DMS153 treated with DMSO at 0.1 percent for 48 hours (cell line): Measurements from ENCODE around the gene TRIP6.
"Not testable (repeated sequence)": the region's sequence is repeated elsewhere in the genome, so short reads cannot be mapped to it uniquely, and the experiment has no call there.

ENCODE experiments used
- DNase-seq: peaks from one replicate; lab custom pipeline; 2025; ENCODE audit not compliant: unreplicated experiment; lab: John Stamatoyannopoulos, UW

TRIP6 gene

DNA sequence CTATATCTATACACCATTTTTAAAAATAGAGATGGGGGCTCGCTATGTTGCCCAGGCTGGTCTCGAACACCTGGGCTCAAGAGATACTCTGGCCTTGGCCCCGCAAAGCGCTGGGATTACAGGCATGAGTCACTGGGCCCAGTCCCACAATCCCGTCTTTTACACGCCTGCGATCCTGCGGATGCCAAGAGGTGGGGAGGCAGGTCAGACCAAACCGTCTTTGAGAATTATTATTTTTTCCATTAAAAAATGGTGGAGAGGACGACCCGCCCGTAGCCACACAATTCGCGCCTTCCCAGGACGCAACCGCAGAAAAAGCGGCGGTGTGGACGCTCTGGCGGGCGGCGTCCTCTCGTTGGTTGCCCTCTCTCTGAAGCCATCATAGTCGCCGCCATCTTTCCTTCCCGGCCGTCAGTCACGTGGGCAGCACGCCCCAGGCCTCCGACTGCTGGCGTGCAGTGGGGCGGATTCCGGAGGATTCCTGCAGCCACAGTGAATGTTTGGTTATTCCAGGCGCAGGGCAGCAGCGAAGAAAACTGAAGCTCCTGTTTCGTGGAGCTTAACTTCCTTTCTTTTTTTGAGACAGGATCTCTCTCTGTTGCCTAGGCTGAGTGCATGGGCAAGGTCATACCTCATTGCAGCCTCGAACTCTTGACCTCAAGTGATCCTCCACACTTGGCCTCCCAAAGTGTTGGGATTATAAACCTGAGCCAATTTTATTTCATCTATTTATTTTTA is 29.9 kb upstream of the TRIP6 start:
- DNase-seq = peak; percentile 84

DNA sequence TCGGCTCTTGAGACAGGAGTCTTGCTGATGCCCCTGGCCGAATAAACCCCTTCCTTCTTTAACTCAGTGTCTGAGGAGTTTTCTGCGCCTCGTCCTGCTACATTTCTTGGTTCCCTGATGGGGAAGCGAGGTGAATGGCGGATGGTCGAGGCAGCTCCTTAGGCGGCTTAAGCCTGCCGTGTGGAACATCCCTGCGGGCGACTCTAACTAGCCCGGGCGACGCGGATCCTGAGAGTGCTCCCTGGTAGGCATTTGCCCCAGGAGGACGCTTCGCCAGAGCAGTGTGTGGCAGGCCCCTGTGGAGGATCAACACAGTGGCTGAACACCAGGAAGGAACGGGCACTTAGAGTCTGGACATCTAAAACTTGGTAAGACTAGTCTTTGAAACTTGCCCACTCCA is 27.8 kb upstream of the TRIP6 start:
- DNase-seq = no peak

DNA sequence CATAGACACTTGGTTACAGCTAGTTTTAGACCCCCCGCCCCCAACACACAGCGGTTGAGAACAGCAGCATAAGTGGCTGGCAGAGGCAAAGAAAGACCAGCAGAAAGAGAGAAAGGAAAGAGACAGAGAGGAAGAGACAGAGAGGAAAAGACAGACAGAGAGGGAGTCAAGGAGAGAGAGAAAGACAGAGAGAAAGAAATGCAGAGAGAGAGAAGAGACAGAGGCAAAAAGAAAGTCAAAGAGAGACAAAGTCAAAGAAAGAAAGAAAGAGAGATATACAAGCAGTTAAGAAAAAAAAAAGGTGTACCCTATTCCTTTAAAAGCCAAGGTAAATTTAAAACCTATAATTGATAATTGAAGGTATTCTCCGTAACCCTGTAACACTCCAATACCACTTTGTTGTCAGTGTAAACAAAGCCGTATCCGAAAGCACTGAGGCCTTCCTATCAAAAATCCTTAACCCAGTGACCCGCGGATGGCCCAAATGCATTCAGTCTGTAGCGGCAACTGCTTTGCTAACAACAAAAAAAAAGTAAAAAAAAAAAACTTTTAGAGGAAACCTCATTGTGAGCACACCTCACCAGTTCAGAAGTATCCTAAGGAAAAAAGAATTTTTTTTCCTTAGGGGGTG is 26.6 kb upstream of the TRIP6 start:
- DNase-seq = no peak

DNA sequence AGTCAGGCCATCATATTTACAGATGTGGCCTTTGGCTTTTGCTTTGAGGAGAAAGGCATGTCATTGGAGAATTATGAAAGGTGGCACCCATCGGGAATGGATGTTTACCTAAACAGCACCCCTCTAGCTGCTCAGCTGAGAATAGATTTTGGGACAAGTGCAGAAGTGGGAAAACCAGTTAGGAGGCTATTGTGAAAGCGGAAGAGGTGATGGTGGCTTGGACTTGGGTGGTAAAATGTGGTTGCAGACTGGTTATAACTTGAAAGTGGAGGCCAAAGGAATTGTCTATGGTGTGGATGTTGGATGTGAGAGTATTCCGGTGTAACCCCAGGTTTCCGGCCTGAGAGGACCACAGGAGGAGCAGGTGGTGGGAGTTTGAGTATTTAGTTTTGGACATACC is 19.8 kb upstream of the TRIP6 start:
- no peak for DNase-seq

DNA sequence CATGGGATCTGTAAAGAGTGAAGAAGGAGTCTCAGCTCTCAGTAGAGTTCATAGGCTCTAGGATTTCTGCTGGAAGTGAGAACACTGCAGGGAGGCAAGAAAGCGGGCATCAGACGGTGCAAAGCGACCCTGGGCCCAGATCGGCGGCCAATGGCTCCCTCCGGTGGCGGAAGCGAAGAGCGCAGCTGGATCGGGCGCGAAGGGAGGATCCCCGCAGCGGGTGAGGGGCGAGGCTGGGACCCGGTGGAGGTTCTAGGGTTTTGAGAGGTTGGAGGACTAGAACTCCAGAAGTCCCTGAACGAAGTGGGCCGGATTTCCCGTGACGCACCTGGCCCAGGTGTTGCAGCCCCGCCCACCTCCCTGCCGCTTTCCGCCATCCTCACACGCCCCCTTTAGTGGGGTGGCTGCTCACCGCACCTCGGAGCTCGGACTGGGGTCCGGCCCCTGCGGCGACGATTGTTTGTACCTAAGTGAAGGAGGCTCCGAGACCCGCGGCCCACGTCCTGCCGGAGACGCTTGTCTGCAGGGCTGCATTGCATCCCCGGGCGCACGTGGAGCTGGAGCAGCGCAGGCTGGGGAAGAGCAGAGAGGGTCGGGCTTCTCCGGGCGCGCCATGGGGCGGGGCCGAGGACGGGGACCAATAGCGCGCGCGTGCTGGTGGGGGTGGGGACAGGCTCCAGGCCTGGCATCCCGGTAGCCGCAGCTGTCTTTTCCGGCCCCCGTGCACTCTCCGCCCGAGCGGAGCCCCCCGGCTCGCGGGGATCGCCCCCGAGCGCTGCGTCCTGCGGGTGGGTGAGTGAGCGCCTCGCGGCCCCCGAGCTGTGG is 14.9 kb upstream of the TRIP6 start, which contains the start of gene SLC12A9:
TSS of gene SLC12A9 (plus strand) at position 666 of the 825 bp plus-strand sequence. CDS start 1,485 bp downstream, outside the sequence.
- DNase-seq = peak; percentile 73

DNA sequence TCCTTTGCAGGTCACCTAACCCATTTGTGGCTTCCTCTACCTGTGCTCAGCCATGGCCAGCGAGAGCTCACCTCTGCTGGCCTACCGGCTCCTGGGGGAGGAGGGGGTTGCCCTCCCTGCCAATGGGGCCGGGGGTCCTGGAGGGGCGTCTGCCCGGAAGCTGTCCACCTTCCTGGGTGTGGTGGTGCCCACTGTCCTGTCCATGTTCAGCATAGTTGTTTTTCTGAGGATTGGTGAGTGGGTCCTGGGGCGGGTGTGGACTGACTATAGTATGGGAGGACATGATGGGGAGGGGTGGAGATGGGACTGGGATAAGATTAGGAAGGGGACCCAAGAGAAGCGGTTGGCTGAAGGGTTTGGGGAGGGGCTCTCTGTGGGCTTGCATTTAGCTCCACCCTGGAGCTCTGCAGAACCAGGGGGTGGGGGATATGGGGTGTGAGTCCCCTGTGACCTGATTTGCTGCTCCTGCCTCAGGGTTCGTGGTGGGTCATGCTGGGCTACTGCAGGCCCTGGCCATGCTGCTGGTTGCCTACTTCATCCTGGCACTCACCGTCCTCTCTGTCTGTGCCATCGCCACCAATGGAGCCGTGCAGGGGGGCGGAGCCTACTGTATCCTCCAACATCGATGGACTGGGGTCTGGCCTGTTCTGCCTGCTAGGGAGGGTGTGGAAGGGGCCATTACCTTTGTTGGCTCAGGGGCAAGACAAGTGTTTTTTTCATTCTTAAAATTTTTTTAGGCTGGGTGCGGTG is 12.9 kb upstream of the TRIP6 start:
- no peak for DNase-seq

DNA sequence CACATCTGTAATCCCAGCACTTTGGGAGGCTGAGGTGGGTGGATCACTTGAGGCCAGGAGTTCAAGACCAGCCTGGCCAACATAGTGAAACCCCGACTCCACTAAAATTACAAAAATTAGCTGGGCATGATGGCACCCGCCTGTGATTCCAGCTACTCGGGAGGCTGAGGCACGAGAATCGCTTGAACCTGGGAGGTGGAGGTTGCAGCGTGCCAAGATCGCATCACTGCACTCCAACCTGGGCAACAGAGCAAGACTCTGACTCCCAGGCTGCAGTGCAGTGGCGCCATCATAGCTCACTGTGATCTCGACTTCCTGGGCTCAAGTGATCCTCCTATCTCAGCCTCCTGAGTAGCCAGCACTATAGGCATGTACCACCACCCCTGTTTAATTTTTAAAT is 12.3 kb upstream of the TRIP6 start:
- DNase-seq = not testable (repeated sequence)

DNA sequence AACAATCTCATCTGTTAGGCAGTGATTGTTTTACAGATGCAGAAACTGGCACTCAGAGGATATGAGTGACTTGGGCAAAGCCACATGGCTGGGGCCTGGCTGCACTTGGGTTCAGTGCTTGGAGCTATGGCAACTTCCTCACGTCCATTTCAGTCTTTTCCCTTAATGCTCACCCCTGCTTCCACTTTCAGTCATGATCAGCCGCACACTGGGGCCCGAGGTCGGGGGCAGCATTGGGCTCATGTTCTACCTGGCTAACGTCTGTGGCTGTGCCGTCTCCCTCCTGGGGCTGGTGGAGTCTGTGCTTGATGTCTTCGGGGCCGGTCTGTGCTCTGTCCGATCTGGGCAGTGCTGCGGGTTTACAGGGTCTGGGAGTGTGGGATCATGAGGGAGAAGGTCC is 11.7 kb upstream of the TRIP6 start:
- no peak for DNase-seq

DNA sequence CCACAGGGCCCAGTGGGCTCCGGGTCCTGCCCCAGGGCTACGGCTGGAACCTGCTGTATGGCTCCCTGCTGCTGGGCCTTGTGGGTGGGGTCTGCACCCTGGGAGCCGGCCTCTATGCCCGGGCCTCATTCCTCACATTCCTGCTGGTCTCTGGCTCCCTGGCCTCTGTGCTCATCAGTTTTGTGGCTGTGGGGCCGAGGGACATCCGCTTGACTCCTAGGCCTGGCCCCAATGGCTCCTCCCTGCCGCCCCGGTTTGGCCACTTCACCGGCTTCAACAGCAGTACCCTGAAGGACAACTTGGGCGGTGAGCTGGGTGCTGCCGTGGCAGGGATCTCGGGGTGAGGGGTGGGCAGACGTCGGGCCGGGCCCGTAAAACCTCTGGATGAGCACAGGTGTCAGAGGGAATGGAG is 10.3 kb upstream of the TRIP6 start:
- no peak for DNase-seq

DNA sequence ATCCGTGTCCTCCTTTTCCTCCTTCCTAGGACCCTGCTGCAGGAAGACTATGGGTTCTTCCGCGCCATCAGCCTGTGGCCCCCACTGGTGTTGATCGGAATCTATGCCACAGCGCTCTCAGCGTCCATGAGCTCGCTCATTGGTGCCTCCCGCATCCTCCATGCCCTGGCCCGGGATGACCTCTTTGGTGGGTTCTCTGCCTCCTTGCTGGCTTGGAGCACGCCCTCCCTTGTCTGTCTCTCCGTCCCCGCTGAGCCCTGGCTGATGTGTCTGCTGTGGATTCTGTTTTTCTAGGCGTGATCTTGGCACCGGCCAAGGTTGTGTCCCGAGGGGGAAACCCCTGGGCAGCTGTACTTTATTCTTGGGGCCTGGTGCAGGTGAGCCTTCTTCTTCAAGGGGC is 7.3 kb upstream of the TRIP6 start:
- DNase-seq = no peak

DNA sequence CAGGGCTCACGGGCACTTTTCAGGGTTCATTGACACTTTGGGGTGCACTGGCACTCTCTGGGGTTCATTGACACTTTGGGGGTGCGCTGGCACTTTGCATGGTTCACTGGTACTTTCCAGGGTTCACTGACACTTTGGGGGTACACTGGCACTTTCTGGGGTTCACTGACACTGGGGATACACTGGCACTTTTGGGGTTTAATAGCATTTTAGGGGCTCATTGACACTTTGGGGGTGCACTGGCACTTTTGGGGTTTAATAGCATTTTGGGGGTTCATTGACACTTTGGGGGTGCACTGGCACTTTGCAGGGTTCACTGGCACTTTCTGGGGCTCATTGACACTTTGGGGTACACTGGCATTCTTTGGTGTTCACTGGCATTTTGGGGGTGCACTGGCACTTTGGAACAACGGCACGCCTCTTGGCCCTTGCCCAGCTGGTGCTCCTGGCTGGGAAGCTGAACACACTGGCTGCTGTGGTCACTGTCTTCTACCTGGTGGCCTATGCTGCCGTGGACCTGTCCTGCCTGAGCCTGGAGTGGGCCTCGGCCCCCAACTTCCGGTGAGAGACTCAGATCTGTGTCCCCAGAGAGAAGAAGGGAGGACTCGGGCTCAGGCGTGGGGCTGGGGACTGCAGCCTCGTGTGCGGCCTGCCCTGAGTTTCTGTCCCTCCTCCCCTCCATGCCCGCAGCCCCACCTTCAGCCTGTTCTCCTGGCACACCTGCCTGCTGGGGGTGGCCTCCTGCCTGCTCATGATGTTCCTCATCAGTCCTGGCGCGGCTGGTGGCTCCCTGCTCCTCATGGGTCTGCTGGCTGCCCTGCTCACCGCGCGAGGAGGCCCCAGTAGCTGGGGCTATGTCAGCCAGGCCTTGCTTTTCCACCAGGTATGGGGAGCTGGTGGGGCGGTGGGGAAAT is 6.2 kb upstream of the TRIP6 start:
- no peak for DNase-seq

DNA sequence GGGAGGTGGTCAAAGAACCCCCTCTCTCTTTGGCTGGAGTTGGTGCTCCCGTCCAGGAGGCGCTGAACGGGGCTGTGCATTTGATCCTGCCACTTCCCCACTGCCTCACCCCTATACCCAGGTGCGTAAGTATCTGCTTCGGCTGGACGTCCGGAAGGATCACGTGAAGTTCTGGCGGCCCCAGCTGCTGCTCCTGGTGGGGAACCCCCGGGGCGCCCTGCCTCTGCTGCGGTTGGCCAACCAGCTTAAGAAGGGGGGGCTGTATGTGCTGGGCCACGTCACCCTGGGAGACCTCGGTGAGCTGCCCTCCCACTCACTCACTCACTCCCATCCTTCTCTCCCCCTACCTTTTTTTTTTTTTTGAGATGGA is 5.6 kb upstream of the TRIP6 start:
- no peak for DNase-seq

DNA sequence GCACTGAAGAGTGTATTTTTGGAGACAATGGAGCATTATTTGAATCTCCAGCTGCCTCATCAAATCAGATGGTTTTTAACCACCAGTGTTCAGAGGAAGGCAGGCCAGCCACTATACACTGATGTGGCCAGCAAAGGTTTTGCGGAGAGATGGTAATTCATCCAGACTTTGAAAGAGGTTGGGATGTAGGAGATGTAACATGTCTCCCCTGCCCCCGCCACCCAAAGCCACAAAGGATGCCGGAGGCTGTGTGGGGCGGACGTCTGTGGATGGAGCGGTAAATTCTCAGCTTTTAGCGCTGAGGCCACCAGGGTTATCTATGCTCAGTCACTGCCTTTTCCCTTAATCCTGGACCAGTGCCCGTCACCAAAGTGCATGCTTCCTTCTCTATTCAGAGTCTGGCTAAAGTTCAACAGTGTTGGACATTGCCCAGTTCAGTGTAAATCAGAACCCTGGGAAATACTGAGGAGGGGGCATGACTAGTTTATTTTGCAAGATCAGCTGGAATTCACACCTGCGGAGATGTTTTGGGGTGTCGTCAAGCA is 3.7 kb upstream of the TRIP6 start:
- DNase-seq = no peak

DNA sequence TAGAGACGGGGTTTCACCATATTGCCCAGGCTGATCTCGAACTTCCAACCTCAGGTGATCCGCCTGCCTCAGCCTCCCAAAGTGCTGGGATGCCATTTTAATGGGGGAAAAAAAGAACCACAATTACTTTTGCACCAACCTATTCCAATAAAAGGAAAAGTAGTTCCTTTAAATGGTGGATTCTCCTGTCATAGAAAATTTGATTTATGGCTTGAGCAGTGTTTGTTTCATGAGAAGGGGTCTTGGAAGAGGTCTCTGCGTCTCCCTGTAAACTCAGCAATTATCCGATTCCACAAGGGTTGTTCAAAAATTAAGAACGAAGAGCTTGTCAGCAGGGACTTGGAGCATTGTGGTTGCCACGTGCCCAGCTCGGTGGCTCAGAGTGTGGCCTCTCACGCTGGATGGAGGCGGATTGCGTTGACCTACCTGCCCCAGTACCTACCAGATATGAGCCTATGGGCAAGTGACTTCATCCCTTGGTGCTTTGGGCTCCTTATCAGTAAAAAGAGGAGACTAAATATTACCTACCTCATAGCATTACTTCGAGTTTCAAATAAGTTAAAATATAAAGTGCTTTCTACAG is 2.8 kb upstream of the TRIP6 start:
- no peak for DNase-seq

DNA sequence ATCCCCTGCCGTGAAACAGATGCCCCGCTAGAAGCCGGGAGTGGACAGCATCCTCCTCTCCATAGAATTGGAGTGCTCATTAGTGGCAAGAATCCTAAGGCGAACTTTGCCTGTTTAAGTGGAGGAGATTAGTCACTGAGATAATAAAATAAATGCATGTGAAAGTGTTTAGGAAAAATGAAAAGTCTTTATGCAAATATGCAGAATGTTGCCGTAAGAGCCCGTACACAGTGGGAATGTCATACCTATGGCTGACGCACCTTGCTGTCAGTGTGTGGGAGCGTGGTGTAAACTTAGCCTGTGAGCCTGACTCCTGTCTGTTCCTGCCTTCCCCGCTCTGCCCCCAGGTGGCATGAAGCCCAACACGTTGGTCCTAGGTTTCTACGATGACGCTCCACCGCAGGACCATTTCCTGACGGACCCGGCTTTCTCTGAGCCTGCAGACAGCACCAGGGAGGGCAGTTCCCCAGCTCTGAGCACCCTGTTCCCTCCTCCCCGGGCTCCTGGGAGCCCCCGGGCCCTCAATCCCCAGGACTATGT is 1.7 kb upstream of the TRIP6 start:
- DNase-seq = peak; percentile 39

DNA sequence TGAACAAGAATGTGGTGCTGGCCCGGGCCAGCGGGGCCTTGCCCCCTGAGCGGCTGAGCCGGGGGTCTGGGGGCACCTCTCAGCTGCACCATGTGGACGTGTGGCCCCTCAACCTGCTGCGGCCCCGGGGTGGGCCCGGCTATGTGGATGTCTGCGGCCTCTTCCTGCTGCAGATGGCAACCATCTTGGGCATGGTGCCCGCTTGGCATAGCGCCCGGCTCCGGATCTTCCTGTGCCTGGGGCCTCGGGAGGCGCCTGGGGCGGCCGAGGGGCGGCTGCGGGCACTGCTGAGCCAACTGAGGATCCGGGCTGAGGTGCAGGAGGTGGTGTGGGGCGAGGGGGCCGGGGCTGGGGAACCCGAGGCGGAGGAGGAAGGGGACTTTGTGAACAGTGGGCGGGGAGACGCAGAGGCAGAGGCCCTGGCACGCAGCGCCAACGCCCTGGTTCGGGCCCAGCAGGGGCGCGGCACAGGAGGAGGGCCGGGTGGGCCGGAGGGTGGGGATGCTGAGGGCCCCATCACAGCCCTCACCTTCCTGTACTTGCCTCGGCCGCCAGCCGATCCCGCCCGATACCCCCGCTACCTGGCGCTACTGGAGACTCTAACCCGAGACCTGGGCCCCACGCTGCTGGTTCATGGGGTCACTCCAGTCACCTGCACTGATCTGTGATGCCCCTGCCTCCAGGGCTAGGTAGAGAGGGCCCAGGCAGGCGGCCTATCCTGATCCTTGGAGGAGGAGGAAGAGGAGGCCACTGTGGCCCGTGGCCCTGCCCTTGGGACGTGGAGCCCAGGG is 1.1 kb upstream of the TRIP6 start:
- DNase-seq = peak; percentile 41

DNA sequence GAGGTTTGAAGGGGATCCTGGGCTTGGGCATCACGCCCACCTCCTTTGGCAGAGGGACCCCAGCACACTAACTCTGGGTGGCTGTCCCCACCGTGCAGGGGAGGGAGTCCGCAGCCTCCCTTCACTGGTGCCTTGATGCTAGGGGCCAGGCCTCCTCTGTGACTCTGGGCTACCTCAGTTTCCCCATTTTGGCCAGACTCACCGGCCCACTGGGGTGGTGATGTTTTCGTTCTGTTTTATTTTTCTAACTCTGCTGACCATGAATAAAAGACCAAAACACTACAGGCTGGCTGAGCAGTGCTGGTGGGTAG is 503 bp upstream of the TRIP6 start:
- DNase-seq = no peak

DNA sequence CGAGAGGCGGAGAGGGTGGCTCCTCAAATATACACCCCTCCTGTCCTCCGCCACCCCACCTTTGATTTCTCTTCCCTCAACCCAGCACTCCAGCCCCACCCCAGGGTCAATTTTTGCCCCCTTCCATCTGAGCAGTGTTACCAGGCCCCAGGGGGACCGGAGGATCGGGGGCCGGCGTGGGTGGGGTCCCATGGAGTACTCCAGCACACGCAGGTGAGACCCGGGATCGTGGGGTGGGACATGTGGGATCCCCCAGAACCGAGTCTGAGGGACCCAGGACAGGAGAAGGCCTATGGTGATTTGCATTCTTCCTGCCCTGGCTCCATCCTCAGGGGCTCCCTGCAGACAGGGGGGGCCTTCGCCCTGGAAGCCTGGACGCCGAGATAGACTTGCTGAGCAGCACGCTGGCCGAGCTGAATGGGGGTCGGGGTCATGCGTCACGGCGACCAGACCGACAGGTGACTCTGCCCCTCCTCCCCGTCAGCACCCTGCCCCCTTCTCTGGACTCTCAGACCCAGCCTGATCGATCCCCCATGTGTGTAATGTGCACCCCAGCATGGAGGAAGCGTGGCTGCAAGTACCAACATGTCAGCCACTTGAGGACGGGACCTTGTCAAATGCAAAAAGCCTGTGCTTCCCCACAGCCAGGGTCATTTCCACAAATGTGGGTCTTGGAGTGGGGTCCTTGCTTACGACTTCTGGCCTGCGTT is 744 bp downstream of the TRIP6 start:
- DNase-seq = no peak
